Measurements from ENCODE around the gene PKD1. TPM values are rescaled to one million over a fixed set of nuclear protein-coding genes. Genes with fewer than 3 reads are reported as not detected.

PKD1 gene
- total RNA-seq, 1 experiment from 2014 or later, result 91.5 TPM

DNA sequence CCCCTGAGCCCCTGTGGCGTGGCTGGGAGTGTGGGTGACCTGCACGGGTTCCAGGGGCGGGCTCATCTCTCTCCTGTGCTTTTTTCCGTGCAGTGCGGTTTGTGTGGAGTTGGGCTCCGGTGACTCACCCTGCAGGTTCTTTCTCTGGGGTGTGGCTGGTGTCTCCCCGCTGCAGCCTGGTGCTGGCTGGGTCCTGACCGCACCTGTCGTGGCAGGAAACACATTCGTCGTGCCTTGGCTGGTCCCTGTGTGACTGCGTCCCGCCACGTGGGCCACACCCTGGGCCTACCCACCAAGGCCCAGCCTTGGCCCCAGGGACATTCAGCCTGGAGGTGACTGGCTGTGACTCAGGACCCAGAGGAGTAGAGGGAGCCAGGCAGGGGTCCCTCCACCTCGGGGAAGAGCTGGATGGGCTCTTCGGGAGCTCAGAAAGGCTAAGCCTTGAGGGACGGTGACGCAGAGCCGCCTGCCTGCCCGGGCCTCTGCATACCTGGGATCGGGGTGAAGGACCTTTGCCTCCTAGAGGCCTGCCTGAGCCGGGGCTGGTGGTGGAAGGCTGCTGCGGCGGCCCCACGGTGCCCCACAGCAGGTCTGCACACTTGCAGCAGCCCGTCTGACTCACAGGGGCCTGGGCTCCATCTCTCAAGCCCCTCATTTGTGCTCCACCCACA, 27.6 kb upstream of the PKD1 start:
- Histone ChIP-seq H3K27me3 (ENCODE audit: insufficient read depth, low read depth) (no peaks in the 10 kb centered on the region), H3K9me3 (ENCODE audit: insufficient read depth, low read depth) (no peaks in the 10 kb centered on the region), H3K27ac (peak overlapping the region; percentile 74), H3K36me3 (ENCODE audit: low read depth) (0 out of 2 replicates have a peak, but pooled peaks cover 9% of the 10 kb centered on the region), H3F3A (ENCODE audit: insufficient read depth, low read depth) (peaks cover 36% of the 10 kb centered on the region), H3K79me2 (ENCODE audit: low read depth) (peaks cover 71% of the 10 kb centered on the region), H3K9me2 (ENCODE audit: insufficient read depth) (no peaks in the 10 kb centered on the region), H3K4me1 (replicated peaks; ENCODE audit: insufficient read depth) (peaks cover 41% of the 10 kb centered on the region), H4K20me1 (ENCODE audit: insufficient read depth) (peaks cover 68% of the 10 kb centered on the region), H3K4me2 (peak overlapping the region; percentile 66), H2AFZ (no peak overlapping the region), H3K4me3 (peak overlapping the region; percentile 33; the same call in 1 of the 2 replicates)
- TSS peak; percentile 16 for BruUV-seq (replicated peaks)
- DNase-seq, result peak; percentile 90 to 96
- intact Hi-C loops (cut with micrococcal nuclease; ENCODE audit: unreplicated experiment), result loop anchor here (1.0 kb wide), 1 partner anchor 8 kb away; the partner anchor contains the start of gene TRAF7
- no peak for TF ChIP-seq EZH2 (IDR thresholded peaks at IDR 0.05; ENCODE audit: low read depth)
- TF ChIP-seq, protein P1, sequence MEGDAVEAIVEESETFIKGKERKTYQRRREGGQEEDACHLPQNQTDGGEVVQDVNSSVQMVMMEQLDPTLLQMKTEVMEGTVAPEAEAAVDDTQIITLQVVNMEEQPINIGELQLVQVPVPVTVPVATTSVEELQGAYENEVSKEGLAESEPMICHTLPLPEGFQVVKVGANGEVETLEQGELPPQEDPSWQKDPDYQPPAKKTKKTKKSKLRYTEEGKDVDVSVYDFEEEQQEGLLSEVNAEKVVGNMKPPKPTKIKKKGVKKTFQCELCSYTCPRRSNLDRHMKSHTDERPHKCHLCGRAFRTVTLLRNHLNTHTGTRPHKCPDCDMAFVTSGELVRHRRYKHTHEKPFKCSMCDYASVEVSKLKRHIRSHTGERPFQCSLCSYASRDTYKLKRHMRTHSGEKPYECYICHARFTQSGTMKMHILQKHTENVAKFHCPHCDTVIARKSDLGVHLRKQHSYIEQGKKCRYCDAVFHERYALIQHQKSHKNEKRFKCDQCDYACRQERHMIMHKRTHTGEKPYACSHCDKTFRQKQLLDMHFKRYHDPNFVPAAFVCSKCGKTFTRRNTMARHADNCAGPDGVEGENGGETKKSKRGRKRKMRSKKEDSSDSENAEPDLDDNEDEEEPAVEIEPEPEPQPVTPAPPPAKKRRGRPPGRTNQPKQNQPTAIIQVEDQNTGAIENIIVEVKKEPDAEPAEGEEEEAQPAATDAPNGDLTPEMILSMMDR (conservative IDR thresholded peaks at IDR 0.05), result no peak
- ChIA-PET CTCF (interaction anchor here (1.0 kb wide), 1 partner anchor 73 kb away, joined by 4 read pairs; no protein-coding TSS in a partner anchor), POLR2A (ENCODE audit: unreplicated experiment) (interaction anchor here (0.6 to 1.4 kb wide), 6 partner anchors 8 to 1978 kb away, joined by 3 to 15 read pairs (median 4); partner anchors contain the start of genes ECI1 and TRAF7)

DNA sequence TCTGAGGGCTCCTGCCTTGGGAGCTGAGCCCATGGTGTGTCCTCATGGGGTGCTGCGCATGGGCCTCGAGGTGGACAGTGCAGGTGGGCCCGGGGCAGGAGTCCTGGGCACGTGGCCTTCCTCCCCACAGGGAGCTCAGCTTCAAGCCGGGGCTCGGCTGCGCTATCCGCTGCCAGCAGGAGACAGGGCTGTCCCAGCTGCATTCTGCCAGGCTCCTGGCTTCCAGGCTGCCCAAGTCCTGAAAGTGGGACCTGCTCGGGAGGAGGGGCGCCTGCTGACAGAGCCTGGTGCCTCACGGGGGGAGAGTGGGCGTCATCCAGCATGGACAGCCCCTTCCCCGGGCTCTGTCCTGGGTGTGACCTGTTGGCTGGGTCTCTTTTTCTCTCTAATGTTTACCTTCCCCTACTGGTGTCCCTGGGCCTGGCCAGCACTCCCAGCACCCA, 27.0 kb upstream of the PKD1 start:
- Histone ChIP-seq H3K4me3 (peak overlapping the region; percentile 33; the same call in 1 of the 2 replicates), H3K4me1 (replicated peaks; ENCODE audit: insufficient read depth) (peaks cover 44% of the 10 kb centered on the region), H3K4me2 (peak overlapping the region; percentile 66), H3F3A (ENCODE audit: insufficient read depth, low read depth) (peaks cover 36% of the 10 kb centered on the region), H3K9me3 (ENCODE audit: insufficient read depth, low read depth) (no peaks in the 10 kb centered on the region), H3K9me2 (ENCODE audit: insufficient read depth) (no peaks in the 10 kb centered on the region), H3K79me2 (ENCODE audit: low read depth) (peaks cover 77% of the 10 kb centered on the region), H3K27ac (peak overlapping the region; percentile 74), H3K27me3 (ENCODE audit: insufficient read depth, low read depth) (no peaks in the 10 kb centered on the region), H2AFZ (no peak overlapping the region), H3K36me3 (ENCODE audit: low read depth) (0 out of 2 replicates have a peak, but pooled peaks cover 7% of the 10 kb centered on the region), H4K20me1 (ENCODE audit: insufficient read depth) (peaks cover 72% of the 10 kb centered on the region)
- ChIA-PET POLR2A (ENCODE audit: unreplicated experiment) (interaction anchor here (0.6 kb wide), 1 partner anchor 67 kb away, joined by 3 read pairs; no protein-coding TSS in a partner anchor), CTCF (interaction anchor here (1.0 kb wide), 1 partner anchor 72 kb away, joined by 4 read pairs; no protein-coding TSS in a partner anchor)
- BruUV-seq (replicated peaks), result no TSS peak
- peak; percentile 54 to 84 for DNase-seq
- TF ChIP-seq, protein P1 (conservative IDR thresholded peaks at IDR 0.05), result no peak
- no peak for TF ChIP-seq EZH2 (IDR thresholded peaks at IDR 0.05; ENCODE audit: low read depth)
- intact Hi-C loops (cut with micrococcal nuclease; ENCODE audit: unreplicated experiment), result loop anchor here (1.0 kb wide), 1 partner anchor 7 kb away; the partner anchor contains the start of gene TRAF7

GRCh38 chr16:2161911-2162310, 26.2 kb upstream of the PKD1 start:
- intact Hi-C loops (cut with micrococcal nuclease; ENCODE audit: unreplicated experiment), result no loop called here
- peaks cover 52% of the 10 kb centered on the region for H3K4me1 ChIP-seq (replicated peaks; ENCODE audit: insufficient read depth)
- peaks cover 74% of the 10 kb centered on the region for H4K20me1 ChIP-seq (ENCODE audit: insufficient read depth)
- CTCF ChIA-PET, result no interaction called here
- H3K4me2 ChIP-seq, result peak overlapping the region; percentile 66
- no peaks in the 10 kb centered on the region for H3K9me3 ChIP-seq (ENCODE audit: insufficient read depth, low read depth)
- no peaks in the 10 kb centered on the region for H3K27me3 ChIP-seq (ENCODE audit: insufficient read depth, low read depth)
- POLR2A ChIA-PET (ENCODE audit: unreplicated experiment), result no interaction called here
- H3K9me2 ChIP-seq (ENCODE audit: insufficient read depth), result no peaks in the 10 kb centered on the region
- TF ChIP-seq, protein P1 (conservative IDR thresholded peaks at IDR 0.05), result no peak
- no peak for TF ChIP-seq EZH2 (IDR thresholded peaks at IDR 0.05; ENCODE audit: low read depth)
- DNase-seq, result no peak
- H3K27ac ChIP-seq, result peak overlapping the region; percentile 74
- H3K4me3 ChIP-seq, result no peak overlapping the region; the same call in 1 of the 2 replicates
- H3K79me2 ChIP-seq (ENCODE audit: low read depth), result peaks cover 80% of the 10 kb centered on the region
- no peak overlapping the region for H2AFZ ChIP-seq
- BruUV-seq (replicated peaks), result no TSS peak
- no peaks in the 10 kb centered on the region for H3K36me3 ChIP-seq (ENCODE audit: low read depth)
- peaks cover 36% of the 10 kb centered on the region for H3F3A ChIP-seq (ENCODE audit: insufficient read depth, low read depth)
